Measurements from ENCODE around the gene VAX1.

The VAX1 gene

DNA sequence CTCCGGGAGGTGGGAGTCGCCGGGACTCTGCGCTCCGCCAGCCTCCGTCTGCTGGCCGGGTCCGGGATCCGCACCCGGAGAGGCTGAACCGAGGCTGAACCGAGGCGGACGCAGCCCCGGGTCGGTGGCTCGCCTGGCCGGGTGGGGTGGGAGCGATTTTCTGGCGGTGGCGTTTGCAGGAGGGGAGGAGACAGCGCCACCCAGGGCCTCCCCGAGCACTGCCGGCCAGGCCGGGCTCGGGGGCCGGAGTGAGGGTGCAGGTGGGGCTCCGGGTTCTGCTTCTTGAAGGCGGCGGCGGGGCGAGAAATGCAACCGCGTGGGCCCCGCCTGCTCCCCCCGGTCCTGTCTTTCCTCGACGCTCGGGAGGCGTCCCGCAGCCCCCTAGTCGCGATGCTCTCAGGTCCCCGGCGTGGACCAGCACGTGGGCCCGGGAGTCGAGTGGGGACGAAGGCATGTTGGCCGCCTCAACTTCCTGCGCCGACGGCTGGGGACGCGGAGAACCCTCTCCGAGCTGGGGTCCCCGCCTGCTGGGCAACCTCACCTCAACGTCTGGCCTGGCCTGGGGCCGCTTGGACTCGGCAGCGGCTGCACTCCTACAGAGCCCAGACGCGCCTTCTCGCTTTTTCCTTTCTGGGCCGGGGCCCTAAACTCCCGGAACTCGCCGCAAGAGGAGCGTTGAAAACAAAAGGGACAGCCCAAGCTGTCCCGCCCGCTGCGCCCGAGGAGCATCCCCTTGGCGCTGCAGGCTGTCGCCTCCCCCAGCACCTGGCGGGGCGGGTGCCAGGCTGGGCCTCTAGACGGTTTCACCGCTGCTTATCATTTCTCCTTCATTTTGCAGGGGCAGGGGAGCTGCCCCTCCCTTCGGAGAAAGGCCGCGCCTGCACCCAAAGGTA lies 25.2 kb upstream of the VAX1 start:
- H3K79me2 ChIP-seq (ENCODE audit: control insufficient read depth, insufficient read depth, low read length, unreplicated experiment) = no peaks in the 10 kb centered on the region
- H3K4me1 ChIP-seq (ENCODE audit: control insufficient read depth, insufficient read depth, low read length, unreplicated experiment) = no peaks in the 10 kb centered on the region
- peaks cover 100% of the 10 kb centered on the region for H3K27me3 ChIP-seq (ENCODE audit: insufficient read depth, low read length)
- H3K4me3 ChIP-seq (ENCODE audit: low read depth, low read length) = no peak overlapping the region
- H3K27ac ChIP-seq (ENCODE audit: low read depth, low read length) = no peak overlapping the region
- H2AFZ ChIP-seq (ENCODE audit: low read length, unreplicated experiment) = no peak overlapping the region
- H3K36me3 ChIP-seq (ENCODE audit: insufficient read depth, low read length) = no peaks in the 10 kb centered on the region

DNA sequence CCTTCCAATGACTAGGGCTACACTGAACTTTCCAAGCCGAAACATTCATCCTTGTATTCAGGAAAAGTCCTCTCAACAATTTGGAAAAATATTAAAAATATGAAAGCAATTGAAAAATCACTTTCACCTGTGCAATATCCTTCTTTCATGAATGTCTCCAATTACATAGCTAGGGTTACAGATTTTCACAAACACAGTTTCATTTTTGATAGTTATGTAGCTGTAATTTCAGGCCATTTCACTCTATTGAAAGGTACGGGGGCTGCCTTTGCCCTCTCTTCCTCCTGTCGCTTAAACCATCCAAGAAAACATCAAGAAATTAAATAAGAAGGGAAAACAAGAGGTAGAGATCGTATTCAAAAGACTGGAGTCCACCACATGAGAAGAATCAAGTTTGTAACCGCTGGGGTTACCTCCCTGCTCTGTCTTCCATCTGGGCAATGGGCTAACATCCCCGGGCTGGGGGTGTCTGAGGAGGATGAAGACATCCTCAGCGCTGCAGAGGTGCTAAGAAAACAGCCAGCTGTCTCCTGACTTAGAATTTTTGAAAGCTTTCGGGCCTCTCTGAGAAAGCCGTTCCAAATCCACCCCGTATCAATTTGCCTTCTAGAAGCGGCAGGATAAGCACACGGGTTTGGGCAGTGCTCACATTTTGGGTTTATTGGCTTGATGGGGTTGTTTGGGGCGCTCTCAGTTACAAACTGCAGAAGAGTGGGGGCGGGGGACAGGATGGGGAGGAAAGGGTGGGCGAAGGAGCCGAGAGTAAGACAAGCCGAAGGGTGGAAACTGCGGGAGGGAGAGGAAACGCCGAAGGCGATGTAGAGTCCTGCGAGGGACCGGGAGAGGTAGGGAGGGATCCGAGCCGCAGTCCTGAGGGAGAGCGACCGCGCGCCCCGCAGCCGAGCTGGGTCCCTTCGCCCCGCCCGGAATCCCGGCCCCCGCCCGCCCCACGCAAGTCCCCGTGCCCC lies 24.3 kb upstream of the VAX1 start:
- H3K27me3 ChIP-seq (ENCODE audit: insufficient read depth, low read length) = peaks cover 99% of the 10 kb centered on the region
- H3K79me2 ChIP-seq (ENCODE audit: control insufficient read depth, insufficient read depth, low read length, unreplicated experiment) = no peaks in the 10 kb centered on the region
- no peak overlapping the region for H2AFZ ChIP-seq (ENCODE audit: low read length, unreplicated experiment)
- H3K4me1 ChIP-seq (ENCODE audit: control insufficient read depth, insufficient read depth, low read length, unreplicated experiment) = no peaks in the 10 kb centered on the region
- no peak overlapping the region for H3K27ac ChIP-seq (ENCODE audit: low read depth, low read length)
- H3K4me3 ChIP-seq (ENCODE audit: low read depth, low read length) = no peak overlapping the region
- H3K36me3 ChIP-seq (ENCODE audit: insufficient read depth, low read length) = no peaks in the 10 kb centered on the region

DNA sequence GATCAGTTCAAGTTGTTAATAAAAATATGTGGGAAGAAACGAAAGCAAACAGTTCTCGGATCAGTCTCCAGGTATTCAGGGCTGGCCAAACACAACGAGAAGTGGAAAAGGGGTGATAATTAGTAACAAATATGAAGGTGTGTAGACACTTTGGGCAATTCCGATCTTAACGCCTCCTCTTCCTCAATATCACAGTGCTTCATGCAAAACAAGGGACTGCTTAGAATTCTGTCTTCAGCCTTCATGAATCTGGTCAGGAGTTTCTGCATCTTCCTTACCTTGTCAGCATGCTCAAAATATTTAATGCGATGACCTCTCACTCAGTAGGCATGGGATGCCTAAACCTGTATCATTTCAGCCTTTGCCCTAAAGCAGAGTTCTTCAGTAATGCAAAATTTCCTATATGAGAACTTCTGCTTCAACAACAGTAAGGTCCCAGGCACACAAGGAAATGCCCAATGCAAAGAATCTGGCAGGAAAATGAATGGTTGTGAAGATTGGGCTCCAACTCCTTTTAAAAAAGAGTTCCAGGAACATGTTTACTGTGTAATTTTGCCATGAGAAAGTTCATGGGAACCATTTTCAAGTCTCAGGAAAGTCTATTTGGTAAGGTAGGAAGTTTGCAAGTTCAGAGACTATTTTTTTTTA lies 23.4 kb upstream of the VAX1 start:
- no peaks in the 10 kb centered on the region for H3K36me3 ChIP-seq (ENCODE audit: insufficient read depth, low read length)
- H3K4me1 ChIP-seq (ENCODE audit: control insufficient read depth, insufficient read depth, low read length, unreplicated experiment) = no peaks in the 10 kb centered on the region
- no peak overlapping the region for H3K4me3 ChIP-seq (ENCODE audit: low read depth, low read length)
- no peak overlapping the region for H2AFZ ChIP-seq (ENCODE audit: low read length, unreplicated experiment)
- H3K27ac ChIP-seq (ENCODE audit: low read depth, low read length) = no peak overlapping the region
- H3K27me3 ChIP-seq (ENCODE audit: insufficient read depth, low read length) = peaks cover 98% of the 10 kb centered on the region
- no peaks in the 10 kb centered on the region for H3K79me2 ChIP-seq (ENCODE audit: control insufficient read depth, insufficient read depth, low read length, unreplicated experiment)

DNA sequence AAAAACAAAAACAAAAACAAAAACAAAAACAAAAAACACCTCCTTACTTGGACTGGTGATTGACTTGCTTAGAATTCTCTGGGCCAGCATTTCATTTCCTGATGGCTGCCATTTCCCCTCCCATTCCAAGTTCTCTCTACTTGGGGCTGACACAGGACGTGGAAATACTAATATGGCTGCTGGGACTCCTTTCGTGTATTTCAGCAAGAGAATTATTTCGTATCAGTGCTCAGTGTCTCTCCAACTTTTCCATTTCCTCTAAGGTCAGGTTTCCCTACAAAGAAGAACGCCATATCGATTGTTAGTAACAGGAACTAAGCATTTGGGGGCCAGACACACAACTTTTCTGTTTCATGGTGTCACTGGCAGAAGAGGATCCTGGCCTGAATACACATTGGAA lies 22.5 kb upstream of the VAX1 start:
- H3K27me3 ChIP-seq (ENCODE audit: insufficient read depth, low read length) = peaks cover 93% of the 10 kb centered on the region
- H3K4me3 ChIP-seq (ENCODE audit: low read depth, low read length) = no peak overlapping the region
- no peaks in the 10 kb centered on the region for H3K79me2 ChIP-seq (ENCODE audit: control insufficient read depth, insufficient read depth, low read length, unreplicated experiment)

DNA sequence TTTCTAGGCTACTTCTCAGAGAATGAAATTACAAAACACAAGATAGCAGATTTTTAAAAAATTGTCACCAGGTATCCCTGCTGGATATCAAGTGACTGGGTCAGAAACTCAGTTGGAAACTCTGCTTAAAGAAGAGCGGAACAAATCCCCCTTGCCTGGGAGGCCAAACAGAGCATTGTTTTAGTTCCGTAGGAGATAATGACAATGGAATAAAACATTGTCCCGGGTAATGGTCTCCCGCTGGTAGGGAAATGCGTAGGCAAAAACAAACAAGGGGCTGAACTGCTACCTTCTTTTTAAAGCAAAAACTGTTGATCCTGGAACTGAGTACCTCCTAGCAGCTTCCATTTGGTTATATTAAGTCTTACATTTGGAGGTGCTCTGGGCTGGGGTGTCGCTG lies 21.3 kb upstream of the VAX1 start:
- Histone ChIP-seq H3K4me1 (ENCODE audit: control insufficient read depth, insufficient read depth, low read length, unreplicated experiment) (no peaks in the 10 kb centered on the region), H3K27ac (ENCODE audit: low read depth, low read length) (no peak overlapping the region), H3K36me3 (ENCODE audit: insufficient read depth, low read length) (no peaks in the 10 kb centered on the region), H3K27me3 (ENCODE audit: insufficient read depth, low read length) (peaks cover 92% of the 10 kb centered on the region), H3K4me3 (ENCODE audit: low read depth, low read length) (no peak overlapping the region), H3K79me2 (ENCODE audit: control insufficient read depth, insufficient read depth, low read length, unreplicated experiment) (no peaks in the 10 kb centered on the region), H2AFZ (ENCODE audit: low read length, unreplicated experiment) (no peak overlapping the region)

More for the DNA sequence above, 22.5 kb upstream of the VAX1 start:
- no peak overlapping the region for H2AFZ ChIP-seq (ENCODE audit: low read length, unreplicated experiment)
- no peak overlapping the region for H3K27ac ChIP-seq (ENCODE audit: low read depth, low read length)
- no peaks in the 10 kb centered on the region for H3K36me3 ChIP-seq (ENCODE audit: insufficient read depth, low read length)
- no peaks in the 10 kb centered on the region for H3K4me1 ChIP-seq (ENCODE audit: control insufficient read depth, insufficient read depth, low read length, unreplicated experiment)

DNA sequence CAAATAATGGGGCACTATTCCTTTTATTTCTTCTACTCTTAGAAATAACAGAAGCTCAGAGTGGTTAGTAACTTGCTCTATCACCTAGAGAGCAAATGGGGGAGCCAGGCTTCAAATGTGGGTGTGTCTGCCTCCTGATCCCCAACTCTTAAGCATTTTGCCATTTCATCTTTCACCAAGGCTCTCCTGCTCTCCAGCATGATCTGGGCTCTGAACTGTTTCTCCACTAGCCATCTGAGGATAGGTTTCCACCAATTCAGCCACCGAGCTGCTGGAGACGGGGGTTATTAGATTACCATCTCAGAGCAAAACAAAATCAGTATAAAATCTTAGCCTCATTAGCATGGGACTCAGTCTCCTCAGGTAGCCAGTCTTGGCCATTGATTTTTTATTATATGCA lies 20.2 kb upstream of the VAX1 start:
- no peak overlapping the region for H3K4me3 ChIP-seq (ENCODE audit: low read depth, low read length)
- H3K79me2 ChIP-seq (ENCODE audit: control insufficient read depth, insufficient read depth, low read length, unreplicated experiment) = no peaks in the 10 kb centered on the region
- no peak overlapping the region for H3K27ac ChIP-seq (ENCODE audit: low read depth, low read length)
- no peak overlapping the region for H2AFZ ChIP-seq (ENCODE audit: low read length, unreplicated experiment)
- H3K27me3 ChIP-seq (ENCODE audit: insufficient read depth, low read length) = peaks cover 87% of the 10 kb centered on the region
- H3K36me3 ChIP-seq (ENCODE audit: insufficient read depth, low read length) = no peaks in the 10 kb centered on the region
- H3K4me1 ChIP-seq (ENCODE audit: control insufficient read depth, insufficient read depth, low read length, unreplicated experiment) = no peaks in the 10 kb centered on the region

DNA sequence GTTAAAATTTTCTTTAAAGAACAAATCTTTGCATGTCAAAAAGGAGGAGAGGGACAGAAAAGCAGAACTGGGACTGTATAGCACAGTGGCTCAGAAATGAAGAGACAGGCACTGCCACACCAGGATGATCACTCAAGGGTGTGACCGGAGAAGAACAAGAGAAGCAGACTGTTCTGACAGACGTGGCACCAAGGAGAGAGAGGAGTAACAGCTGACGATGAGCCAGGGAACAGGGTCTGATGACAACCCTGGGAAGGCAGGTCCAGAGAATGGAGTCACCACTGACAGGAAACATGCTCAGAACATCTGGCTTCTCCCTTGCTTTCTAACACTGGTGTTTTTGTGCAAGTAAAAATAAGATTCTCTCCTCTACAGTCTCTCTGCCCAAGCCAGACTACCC lies 14.6 kb upstream of the VAX1 start:
- Histone ChIP-seq H3K36me3 (ENCODE audit: insufficient read depth, low read length) (no peaks in the 10 kb centered on the region), H3K4me1 (ENCODE audit: control insufficient read depth, insufficient read depth, low read length, unreplicated experiment) (no peaks in the 10 kb centered on the region), H3K4me3 (ENCODE audit: low read depth, low read length) (no peak overlapping the region), H3K27me3 (ENCODE audit: insufficient read depth, low read length) (peaks cover 71% of the 10 kb centered on the region), H3K27ac (ENCODE audit: low read depth, low read length) (no peak overlapping the region), H3K79me2 (ENCODE audit: control insufficient read depth, insufficient read depth, low read length, unreplicated experiment) (no peaks in the 10 kb centered on the region), H2AFZ (ENCODE audit: low read length, unreplicated experiment) (no peak overlapping the region)

DNA sequence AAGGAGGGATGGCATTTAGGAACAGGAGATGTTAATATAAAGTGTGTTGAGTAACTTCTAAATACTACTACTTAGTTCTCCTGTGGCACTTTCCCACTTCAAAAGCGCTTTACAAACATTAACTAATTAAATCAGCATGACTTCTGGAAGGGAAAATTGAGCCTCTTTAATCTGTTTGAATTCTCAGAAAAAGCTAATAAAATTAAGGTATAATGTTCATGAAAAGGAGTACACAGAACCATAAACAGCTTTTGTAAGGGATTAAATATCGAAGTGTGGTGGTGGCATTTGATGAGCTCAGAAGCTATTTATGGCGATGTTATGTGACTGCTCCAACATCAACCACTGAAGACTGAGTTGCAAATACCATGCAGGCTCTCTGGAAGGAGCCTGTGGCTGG lies 10.2 kb upstream of the VAX1 start:
- no peaks in the 10 kb centered on the region for H3K4me1 ChIP-seq (ENCODE audit: control insufficient read depth, insufficient read depth, low read length, unreplicated experiment)
- no peak overlapping the region for H3K4me3 ChIP-seq (ENCODE audit: low read depth, low read length)
- H3K36me3 ChIP-seq (ENCODE audit: insufficient read depth, low read length) = no peaks in the 10 kb centered on the region
- no peak overlapping the region for H2AFZ ChIP-seq (ENCODE audit: low read length, unreplicated experiment)
- peaks cover 82% of the 10 kb centered on the region for H3K27me3 ChIP-seq (ENCODE audit: insufficient read depth, low read length)
- H3K27ac ChIP-seq (ENCODE audit: low read depth, low read length) = no peak overlapping the region
- H3K79me2 ChIP-seq (ENCODE audit: control insufficient read depth, insufficient read depth, low read length, unreplicated experiment) = no peaks in the 10 kb centered on the region

DNA sequence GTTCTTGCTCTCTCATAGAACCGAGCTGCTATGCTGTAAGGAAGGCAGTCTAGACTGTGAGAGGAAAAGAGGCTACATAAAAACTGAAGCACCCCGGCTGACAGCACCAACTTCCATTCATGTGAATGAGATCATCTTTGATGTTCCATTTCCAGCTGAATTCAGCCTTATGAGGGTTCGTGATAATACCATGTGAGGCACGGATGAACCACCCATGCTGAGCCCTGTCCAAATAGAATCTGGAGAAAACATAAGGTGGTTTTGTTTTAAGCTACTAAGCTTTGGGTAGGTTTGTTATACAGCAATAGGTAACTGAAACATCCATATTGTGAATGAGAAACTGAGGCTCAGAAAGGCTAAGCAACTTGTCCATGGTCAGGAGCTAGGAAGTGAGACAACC lies 6.9 kb upstream of the VAX1 start:
- Histone ChIP-seq H3K4me1 (ENCODE audit: control insufficient read depth, insufficient read depth, low read length, unreplicated experiment) (no peaks in the 10 kb centered on the region), H2AFZ (ENCODE audit: low read length, unreplicated experiment) (no peak overlapping the region), H3K36me3 (ENCODE audit: insufficient read depth, low read length) (no peaks in the 10 kb centered on the region), H3K79me2 (ENCODE audit: control insufficient read depth, insufficient read depth, low read length, unreplicated experiment) (no peaks in the 10 kb centered on the region), H3K27me3 (ENCODE audit: insufficient read depth, low read length) (peaks cover 97% of the 10 kb centered on the region), H3K4me3 (ENCODE audit: low read depth, low read length) (no peak overlapping the region), H3K27ac (ENCODE audit: low read depth, low read length) (no peak overlapping the region)

DNA sequence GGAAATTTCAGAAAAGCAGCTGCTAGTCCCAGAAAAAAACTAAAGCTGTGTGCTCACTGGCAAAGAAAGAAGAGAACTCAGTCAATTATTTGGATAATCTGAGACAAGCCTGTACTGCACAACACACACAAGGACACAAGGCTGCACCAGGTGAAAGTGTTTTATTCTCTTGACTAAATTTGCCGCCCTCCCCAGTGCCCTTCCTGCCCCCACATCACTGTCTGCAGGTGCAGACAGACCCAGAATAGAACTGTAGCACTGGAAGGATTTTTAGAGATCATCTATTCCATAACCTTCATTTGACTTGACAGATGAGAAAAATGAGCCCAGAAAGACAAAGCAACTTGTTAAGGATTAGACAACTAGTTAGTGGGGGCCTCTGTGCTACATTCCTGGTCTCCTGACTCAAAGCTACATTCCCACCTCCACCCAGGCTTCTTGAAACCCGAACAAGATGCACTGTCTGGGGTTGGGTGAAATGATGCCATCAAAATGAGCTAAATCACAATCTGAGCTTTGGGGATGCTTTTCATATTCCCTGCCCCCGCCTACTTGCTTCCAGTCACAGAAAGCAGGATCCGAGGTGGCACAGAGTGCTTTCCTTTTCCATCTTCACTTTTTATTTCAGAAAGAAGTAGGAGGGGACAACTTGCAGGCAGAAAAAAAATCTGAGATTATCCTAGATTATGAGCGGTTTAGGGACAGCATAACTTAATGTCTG lies 5.2 kb upstream of the VAX1 start:
- Histone ChIP-seq H3K79me2 (ENCODE audit: control insufficient read depth, insufficient read depth, low read length, unreplicated experiment) (no peaks in the 10 kb centered on the region), H3K4me1 (ENCODE audit: control insufficient read depth, insufficient read depth, low read length, unreplicated experiment) (no peaks in the 10 kb centered on the region), H2AFZ (ENCODE audit: low read length, unreplicated experiment) (no peak overlapping the region), H3K27me3 (ENCODE audit: insufficient read depth, low read length) (peaks cover 96% of the 10 kb centered on the region), H3K27ac (ENCODE audit: low read depth, low read length) (no peak overlapping the region), H3K36me3 (ENCODE audit: insufficient read depth, low read length) (no peaks in the 10 kb centered on the region), H3K4me3 (ENCODE audit: low read depth, low read length) (no peak overlapping the region)

Data from ACC112 (cell line).